K562 (cell line): ENCODE measurements around the gene RHOF. TPM values are rescaled to one million over a fixed set of nuclear protein-coding genes. Genes with fewer than 3 reads are reported as not detected.

Experiments
- BACH1 ChIP-seq: fragments of 200-800 bp; sonication (Bioruptor generic); IDR thresholded peaks from 2 replicates; pipeline ENCODE4 v1.6.1; 2016; ENCODE audit warnings: missing genetic modification characterization, missing compliant biosample characterization
- ELF4 ChIP-seq: fragments of 450-650 bp; formaldehyde crosslinking; IDR thresholded peaks from 2 replicates; pipeline ENCODE4 v1.4.0; 2022; ENCODE audit warnings: missing genetic modification characterization
- ETV1 ChIP-seq: fragments of 450-650 bp; conservative IDR thresholded peaks from 2 replicates; pipeline ENCODE4 v1.6.1; 2016; ENCODE audit warnings: missing genetic modification characterization, control low read depth, low read depth, missing compliant biosample characterization
- FOXK2 ChIP-seq, 2 experiments: fragments of 450-650 bp; IDR thresholded peaks in 1 of 2; conservative IDR thresholded peaks in 1 of 2; 2 replicates each; pipeline ENCODE4 v1.6.1; 2016; ENCODE audit warnings: low read depth in 2 of 2, mild to moderate bottlenecking in 1 of 2
- MBD2 ChIP-seq: sonication (generic); IDR thresholded peaks from 2 replicates; pipeline ENCODE4 v1.6.1; 2016; ENCODE audit warnings: low read depth, borderline replicate concordance
- MXI1 ChIP-seq: IDR thresholded peaks from 2 replicates; pipeline ENCODE4 v1.6.1; 2011; ENCODE audit warnings: low read depth, mild to moderate bottlenecking, improper control_type of control experiment, low read length
- NCOA2 ChIP-seq, 2 experiments: fragments of 450-650 bp; IDR thresholded peaks; 2 replicates each; pipeline ENCODE4 v1.6.1; 2018; ENCODE audit warnings: mild to moderate bottlenecking in 2 of 2, moderate library complexity in 1 of 2; ENCODE audit not compliant: partially characterized antibody in 2 of 2
- RBM34 ChIP-seq: fragments of 200-400 bp; formaldehyde crosslinking; IDR thresholded peaks from 2 replicates; pipeline ENCODE4 v1.6.1; 2018; ENCODE audit warnings: low read length, borderline replicate concordance; ENCODE audit not compliant: insufficient read depth
- SMAD4 ChIP-seq: fragments of 250-450 bp; sonication (Bioruptor Pico); conservative IDR thresholded peaks from 2 replicates; pipeline ENCODE4 v1.8.0; 2021; ENCODE audit warnings: inconsistent platforms, mild to moderate bottlenecking, moderate library complexity
- TAF9B ChIP-seq: fragments of 450-650 bp; IDR thresholded peaks from 2 replicates; pipeline ENCODE4 v1.6.1; 2018; ENCODE audit warnings: mild to moderate bottlenecking; ENCODE audit not compliant: partially characterized antibody
- ZNF134 ChIP-seq: fragments of 250-450 bp; sonication (Bioruptor Pico); conservative IDR thresholded peaks from 2 replicates; pipeline ENCODE4 v1.4.0; 2020
- ZNF23 ChIP-seq: fragments of 250-450 bp; sonication (Bioruptor Pico); IDR thresholded peaks from 2 replicates; pipeline ENCODE4 v1.4.0; 2020; ENCODE audit warnings: mild to moderate bottlenecking
- ZNF239 ChIP-seq: fragments of 250-450 bp; sonication (Bioruptor Pico); IDR thresholded peaks from 2 replicates; pipeline ENCODE4 v1.4.0; 2020; ENCODE audit warnings: mild to moderate bottlenecking
- polyA plus RNA-seq, 8 experiments: library from polyadenylated mRNA; depleted of rRNA in 4 of 8; stranded (reverse) in 5 of 8; unstranded in 3 of 8; fragments of >200 nt; fragmentation: Nextera tagmentation in 2 of 8; fragmentation: Illumina TruSeq in 1 of 8; extraction: Ambion mirVana in 2 of 8; extraction: Trizol in 1 of 8; gene quantifications; 2 replicates each; pipeline versions ENCODE4 v1.2.1 to v1.2.3, GENCODE V29; 2011 to 2014; ENCODE audit warnings: inconsistent platforms in 1 of 8, missing spikeins in 1 of 8
- total RNA-seq, 7 experiments: library from RNA; depleted of rRNA in 6 of 7; stranded (reverse); fragments of >200 nt in 6 of 7; fragmentation: Illumina TruSeq in 2 of 7; extraction: Trizol in 2 of 7; gene quantifications; 2 replicates each; pipeline versions ENCODE4 v1.2.1 to v1.2.3, GENCODE V29; 2011 to 2021; ENCODE audit warnings: low replicate concordance in 1 of 7
- TF ChIP-seq, protein P1 (sequence below): sonication (generic); formaldehyde crosslinking; IDR thresholded peaks from 2 replicates; pipeline ENCODE4 v1.8.0; 2022; ENCODE audit warnings: missing genetic modification reagents, mild to moderate bottlenecking, moderate library complexity, borderline replicate concordance
- TF ChIP-seq, protein P2 (sequence below): sonication (generic); IDR thresholded peaks from 2 replicates; pipeline ENCODE4 v1.6.1; 2016
- TF ChIP-seq, protein P3 (sequence below): fragments of 450-650 bp; IDR thresholded peaks from 2 replicates; pipeline ENCODE4 v1.6.1; 2014; ENCODE audit warnings: low read depth, mild to moderate bottlenecking, moderate library complexity, borderline replicate concordance
- TF ChIP-seq, protein P4 (sequence below), 2 experiments: fragments of 450-650 bp; conservative IDR thresholded peaks; 2 replicates each; pipeline ENCODE4 v1.6.1; 2017; ENCODE audit warnings: mild to moderate bottlenecking in 2 of 2, moderate library complexity in 2 of 2
- TF ChIP-seq, protein P5 (sequence below), 2 experiments: fragments of 450-650 bp in 1 of 2; sonication (generic) in 1 of 2; formaldehyde crosslinking in 1 of 2; IDR thresholded peaks in 1 of 2; conservative IDR thresholded peaks in 1 of 2; 2 replicates each; pipeline versions ENCODE4 v1.6.1 to v1.8.1; 2016 to 2023; ENCODE audit warnings: mild to moderate bottlenecking in 2 of 2, moderate library complexity in 2 of 2, inconsistent platforms in 1 of 2, missing genetic modification reagents in 1 of 2

RHOF gene
- total and polyA plus RNA-seq, 9 of the 15 experiments (the other 6 are each of a cell fraction or from before 2014, with no cell fraction given), result 0.13 to 10.1 (median 4.0) TPM

DNA sequence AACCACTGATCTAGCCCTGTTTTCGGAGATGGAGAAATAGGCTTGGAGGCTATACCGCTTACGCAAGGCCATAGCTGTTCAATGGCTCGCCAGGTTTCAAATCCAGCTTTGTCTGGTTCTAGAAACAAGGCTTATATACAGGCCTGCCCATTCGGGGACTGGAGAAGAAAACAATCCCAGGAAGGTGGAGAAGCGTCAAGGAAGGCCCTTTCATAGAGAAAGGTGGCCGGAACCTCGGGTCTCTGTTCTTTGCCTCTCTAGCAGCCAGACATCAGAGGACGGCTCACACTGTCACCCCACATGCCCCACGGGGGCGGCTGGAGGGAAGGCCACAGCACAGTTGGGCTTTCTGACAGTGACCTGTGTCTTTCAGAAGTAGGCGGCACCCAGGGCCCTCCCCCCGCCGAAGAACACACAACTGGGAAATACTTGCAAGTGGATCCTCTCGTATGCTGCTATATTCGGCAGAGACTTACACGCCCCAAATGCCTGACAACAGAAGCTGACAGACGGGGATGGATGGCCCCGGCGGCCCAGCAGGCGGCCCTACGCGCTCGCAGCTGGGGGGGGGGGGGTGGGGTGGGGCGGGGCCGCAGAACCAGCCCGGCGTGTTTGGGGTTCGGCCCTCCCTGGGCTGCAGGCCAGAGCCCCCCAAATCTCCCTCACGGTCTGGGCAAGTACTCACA, 5.8 kb upstream of the RHOF start (continued):
- TF ChIP-seq, protein P1, sequence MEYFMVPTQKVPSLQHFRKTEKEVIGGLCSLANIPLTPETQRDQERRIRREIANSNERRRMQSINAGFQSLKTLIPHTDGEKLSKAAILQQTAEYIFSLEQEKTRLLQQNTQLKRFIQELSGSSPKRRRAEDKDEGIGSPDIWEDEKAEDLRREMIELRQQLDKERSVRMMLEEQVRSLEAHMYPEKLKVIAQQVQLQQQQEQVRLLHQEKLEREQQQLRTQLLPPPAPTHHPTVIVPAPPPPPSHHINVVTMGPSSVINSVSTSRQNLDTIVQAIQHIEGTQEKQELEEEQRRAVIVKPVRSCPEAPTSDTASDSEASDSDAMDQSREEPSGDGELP, result peak; percentile 76; the same call in 1 of the 2 replicates
- TF ChIP-seq FOXK2 (conservative IDR thresholded peaks at IDR 0.05 in 1 of 2, IDR thresholded peaks at IDR 0.05 in 1 of 2; ENCODE audit: low read depth in 2 of 2), result peak in 1 of 2 experiments; percentile 49; a peak in 2 of 4 replicates
- no peak for TF ChIP-seq MBD2
- peak; percentile 40; the same call in 1 of the 2 replicates for TF ChIP-seq MXI1
- no peak for TF ChIP-seq ZNF23 (CRISPR knock-in tag)
- TF ChIP-seq, protein P2, sequence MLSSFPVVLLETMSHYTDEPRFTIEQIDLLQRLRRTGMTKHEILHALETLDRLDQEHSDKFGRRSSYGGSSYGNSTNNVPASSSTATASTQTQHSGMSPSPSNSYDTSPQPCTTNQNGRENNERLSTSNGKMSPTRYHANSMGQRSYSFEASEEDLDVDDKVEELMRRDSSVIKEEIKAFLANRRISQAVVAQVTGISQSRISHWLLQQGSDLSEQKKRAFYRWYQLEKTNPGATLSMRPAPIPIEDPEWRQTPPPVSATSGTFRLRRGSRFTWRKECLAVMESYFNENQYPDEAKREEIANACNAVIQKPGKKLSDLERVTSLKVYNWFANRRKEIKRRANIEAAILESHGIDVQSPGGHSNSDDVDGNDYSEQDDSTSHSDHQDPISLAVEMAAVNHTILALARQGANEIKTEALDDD, result no peak; the same call in 1 of the 2 replicates
- no peak for TF ChIP-seq ETV1
- TF ChIP-seq, protein P3, sequence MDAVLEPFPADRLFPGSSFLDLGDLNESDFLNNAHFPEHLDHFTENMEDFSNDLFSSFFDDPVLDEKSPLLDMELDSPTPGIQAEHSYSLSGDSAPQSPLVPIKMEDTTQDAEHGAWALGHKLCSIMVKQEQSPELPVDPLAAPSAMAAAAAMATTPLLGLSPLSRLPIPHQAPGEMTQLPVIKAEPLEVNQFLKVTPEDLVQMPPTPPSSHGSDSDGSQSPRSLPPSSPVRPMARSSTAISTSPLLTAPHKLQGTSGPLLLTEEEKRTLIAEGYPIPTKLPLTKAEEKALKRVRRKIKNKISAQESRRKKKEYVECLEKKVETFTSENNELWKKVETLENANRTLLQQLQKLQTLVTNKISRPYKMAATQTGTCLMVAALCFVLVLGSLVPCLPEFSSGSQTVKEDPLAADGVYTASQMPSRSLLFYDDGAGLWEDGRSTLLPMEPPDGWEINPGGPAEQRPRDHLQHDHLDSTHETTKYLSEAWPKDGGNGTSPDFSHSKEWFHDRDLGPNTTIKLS, result no peak
- TF ChIP-seq ZNF134, result no peak
- TF ChIP-seq ZNF239 (CRISPR knock-in tag), result no peak
- TF ChIP-seq ELF4 (CRISPR knock-in tag), result no peak
- TF ChIP-seq, protein P4, sequence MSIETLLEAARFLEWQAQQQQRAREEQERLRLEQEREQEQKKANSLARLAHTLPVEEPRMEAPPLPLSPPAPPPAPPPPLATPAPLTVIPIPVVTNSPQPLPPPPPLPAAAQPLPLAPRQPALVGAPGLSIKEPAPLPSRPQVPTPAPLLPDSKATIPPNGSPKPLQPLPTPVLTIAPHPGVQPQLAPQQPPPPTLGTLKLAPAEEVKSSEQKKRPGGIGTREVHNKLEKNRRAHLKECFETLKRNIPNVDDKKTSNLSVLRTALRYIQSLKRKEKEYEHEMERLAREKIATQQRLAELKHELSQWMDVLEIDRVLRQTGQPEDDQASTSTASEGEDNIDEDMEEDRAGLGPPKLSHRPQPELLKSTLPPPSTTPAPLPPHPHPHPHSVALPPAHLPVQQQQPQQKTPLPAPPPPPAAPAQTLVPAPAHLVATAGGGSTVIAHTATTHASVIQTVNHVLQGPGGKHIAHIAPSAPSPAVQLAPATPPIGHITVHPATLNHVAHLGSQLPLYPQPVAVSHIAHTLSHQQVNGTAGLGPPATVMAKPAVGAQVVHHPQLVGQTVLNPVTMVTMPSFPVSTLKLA (conservative IDR thresholded peaks at IDR 0.05), result peak in 1 of 2 experiments; percentile 85; a peak in 3 of 4 replicates
- TF ChIP-seq, protein P5, sequence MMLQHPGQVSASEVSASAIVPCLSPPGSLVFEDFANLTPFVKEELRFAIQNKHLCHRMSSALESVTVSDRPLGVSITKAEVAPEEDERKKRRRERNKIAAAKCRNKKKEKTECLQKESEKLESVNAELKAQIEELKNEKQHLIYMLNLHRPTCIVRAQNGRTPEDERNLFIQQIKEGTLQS (IDR thresholded peaks at IDR 0.05), result no peak
- TF ChIP-seq, protein P5 (CRISPR knock-in tag; conservative IDR thresholded peaks at IDR 0.05), result no peak
- TF ChIP-seq TAF9B, result peak; percentile 31
- no peak for TF ChIP-seq NCOA2 (IDR thresholded peaks at IDR 0.05; ENCODE audit: partially characterized antibody in 2 of 2)
- TF ChIP-seq RBM34, result no peak
- no peak; the same call in 1 of the 2 replicates for TF ChIP-seq SMAD4 (CRISPR knock-in tag)
- TF ChIP-seq BACH1, result no peak
